GM12878 (cell line): ENCODE results near the gene LRP4. TPM values are rescaled to one million over a fixed set of nuclear protein-coding genes. Genes with fewer than 3 reads are reported as not detected.

ENCODE experiments used
- BHLHE40 ChIP-seq, 2 experiments: fragments of 450-650 bp in 1 of 2; IDR thresholded peaks; 2 replicates each; pipeline ENCODE4 v1.6.1; 2011 to 2017; ENCODE audit warnings: low read depth in 2 of 2, borderline replicate concordance in 1 of 2, improper control_type of control experiment in 1 of 2, low read length in 1 of 2, mild to moderate bottlenecking in 1 of 2
- FOS ChIP-seq: IDR thresholded peaks from 3 replicates; pipeline ENCODE4 v1.6.1; 2011; ENCODE audit warnings: borderline replicate concordance; ENCODE audit not compliant: insufficient read length; ENCODE audit errors: extremely low read depth
- FOXM1 ChIP-seq: IDR thresholded peaks from 2 replicates; pipeline ENCODE4 v1.6.1; 2012; ENCODE audit warnings: low read depth, mild to moderate bottlenecking, inconsistent platforms, low read length, moderate library complexity
- IKZF1 ChIP-seq: fragments of 450-650 bp; conservative IDR thresholded peaks from 2 replicates; pipeline ENCODE4 v1.6.1; 2017; ENCODE audit warnings: antibody characterized with exemption, mild to moderate bottlenecking
- LARP7 ChIP-seq: fragments of 450-650 bp; IDR thresholded peaks from 2 replicates; pipeline ENCODE4 v1.6.1; 2017; ENCODE audit warnings: mild to moderate bottlenecking
- MAX ChIP-seq: IDR thresholded peaks from 2 replicates; pipeline ENCODE4 v1.6.1; 2012; ENCODE audit warnings: low read depth, low read length, improper control_type of control experiment
- MXI1 ChIP-seq: fragments of 150-350 bp; IDR thresholded peaks from 2 replicates; pipeline ENCODE4 v1.6.1; 2011; ENCODE audit warnings: low read depth, mild to moderate bottlenecking, inconsistent platforms, low read length, improper control_type of control experiment
- MYB ChIP-seq: fragments of 150-350 bp; IDR thresholded peaks from 2 replicates; pipeline ENCODE4 v1.6.1; 2014; ENCODE audit warnings: mild to moderate bottlenecking, low read depth, low read length, borderline replicate concordance
- MYC ChIP-seq: IDR thresholded peaks from 2 replicates; pipeline ENCODE4 v1.6.1; 2011; ENCODE audit warnings: mild to moderate bottlenecking, low read length, moderate library complexity, inconsistent platforms; ENCODE audit not compliant: insufficient read depth, insufficient replicate concordance, insufficient read length, severe bottlenecking
- POLR2A ChIP-seq: IDR thresholded peaks from 2 replicates; pipeline ENCODE4 v1.6.1; 2011; ENCODE audit warnings: low read depth, mild to moderate bottlenecking, low read length
- RFX5 ChIP-seq: IDR thresholded peaks from 2 replicates; pipeline ENCODE4 v1.6.1; 2011; ENCODE audit warnings: low read depth, low read length, improper control_type of control experiment
- RUNX3 ChIP-seq: IDR thresholded peaks from 2 replicates; pipeline ENCODE4 v1.6.1; 2012; ENCODE audit warnings: low read length, inconsistent platforms
- SMARCA5 ChIP-seq: fragments of 450-650 bp; IDR thresholded peaks from 2 replicates; pipeline ENCODE4 v1.6.1; 2017; ENCODE audit warnings: mild to moderate bottlenecking
- SMC3 ChIP-seq: IDR thresholded peaks from 2 replicates; pipeline ENCODE4 v1.6.1; 2011; ENCODE audit warnings: low read length, improper control_type of control experiment, borderline replicate concordance
- SP1 ChIP-seq: IDR thresholded peaks from one replicate; pipeline ENCODE4 v1.6.1; 2011; ENCODE audit warnings: low read depth, low read length
- TAF1 ChIP-seq: IDR thresholded peaks from 2 replicates; pipeline ENCODE4 v1.6.1; 2011; ENCODE audit warnings: mild to moderate bottlenecking, low read depth, low read length, borderline replicate concordance
- TCF7 ChIP-seq: IDR thresholded peaks from 2 replicates; pipeline ENCODE4 v1.6.1; 2014; ENCODE audit warnings: antibody characterized with exemption, borderline replicate concordance
- YY1 ChIP-seq: IDR thresholded peaks from 2 replicates; pipeline ENCODE4 v1.6.1; 2011; ENCODE audit warnings: low read depth, mild to moderate bottlenecking, low read length
- ZSCAN29 ChIP-seq: fragments of 450-650 bp; IDR thresholded peaks from 2 replicates; pipeline ENCODE4 v1.6.1; 2017; ENCODE audit warnings: mild to moderate bottlenecking, moderate library complexity
- polyA plus RNA-seq, 11 experiments: library from polyadenylated mRNA; depleted of rRNA in 4 of 11; unstranded in 6 of 11; stranded (reverse) in 5 of 11; fragments of >200 nt; fragmentation: Nextera tagmentation in 4 of 11; fragmentation: Illumina TruSeq in 1 of 11; extraction: Ambion mirVana in 4 of 11; extraction: Trizol in 1 of 11; gene quantifications; 1 replicate in 1 of 11; 2 replicates in 10 of 11; pipeline versions ENCODE4 v1.2.1 to v1.2.3, GENCODE V29; 2011 to 2016; ENCODE audit warnings: inconsistent platforms in 2 of 11, missing spikeins in 2 of 11, low read depth in 1 of 11
- total RNA-seq, 4 experiments: library from RNA; depleted of rRNA in 3 of 4; stranded (reverse); fragments of >200 nt in 3 of 4; fragmentation: Illumina TruSeq in 1 of 4; extraction: Trizol in 1 of 4; gene quantifications; 2 replicates each; pipeline versions ENCODE4 v1.2.1 to v1.2.3, GENCODE V29; 2013 to 2021
- TF ChIP-seq, protein P1 (sequence below): fragments of 450-650 bp; formaldehyde crosslinking; IDR thresholded peaks from 2 replicates; pipeline ENCODE4 v1.4.0; 2020; ENCODE audit warnings: mild to moderate bottlenecking, moderate library complexity
- TF ChIP-seq, protein P2 (sequence below): fragments of 450-650 bp; IDR thresholded peaks from 2 replicates; pipeline ENCODE4 v1.6.1; 2014; ENCODE audit warnings: mild to moderate bottlenecking

LRP4 gene
- total and polyA plus RNA-seq, 10 of the 15 experiments (the other 5 are each of a cell fraction or from before 2014, with no cell fraction given), result under 0.01 to 0.06 (median 0.03) TPM; not detected in 6

DNA sequence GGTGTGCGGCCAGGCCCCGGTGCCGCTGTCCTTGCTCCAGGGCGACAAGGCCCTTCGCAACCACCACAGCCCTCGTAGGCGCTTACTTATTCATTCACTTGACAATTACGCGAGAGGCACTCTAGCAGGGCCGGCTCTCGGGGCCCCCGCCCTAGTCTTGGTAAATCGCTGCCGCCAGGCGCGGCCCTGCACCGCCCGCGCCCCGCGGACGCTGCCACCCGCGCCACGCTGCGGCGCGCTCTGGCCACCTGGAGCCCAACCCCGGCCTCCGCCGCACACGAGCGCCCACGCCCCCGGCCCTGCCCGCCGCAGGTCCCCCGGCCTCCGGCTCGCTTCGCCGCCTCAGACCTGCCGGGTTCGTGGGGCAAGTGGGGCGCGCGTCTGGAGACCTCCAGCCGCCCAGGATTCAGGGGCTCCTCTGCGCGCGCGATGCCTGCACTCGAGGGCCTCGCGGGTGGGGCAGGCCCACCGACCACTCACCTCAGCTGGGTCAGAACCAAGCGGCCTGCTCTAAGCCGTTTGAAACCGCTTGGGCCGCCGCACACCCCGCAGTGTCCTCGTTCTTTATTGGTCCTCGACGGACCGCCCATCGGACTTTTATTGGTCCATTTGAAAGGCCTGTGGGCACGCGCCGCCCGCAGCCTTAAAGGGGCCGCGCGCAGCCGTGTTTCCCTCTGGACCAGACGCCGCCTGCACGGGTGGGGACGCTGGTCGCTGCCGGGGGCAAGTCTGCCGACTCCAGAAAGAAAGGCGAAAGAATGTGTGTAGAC, 72.4 kb downstream of the LRP4 start, which contains the start of gene CKAP5 (continued):
- 0 out of 2 replicates have a peak, but pooled peaks have one; percentile 43 for TF ChIP-seq MYB
- peak; percentile 10 for TF ChIP-seq MYC
- no peak for TF ChIP-seq RFX5
- TF ChIP-seq, protein P1, sequence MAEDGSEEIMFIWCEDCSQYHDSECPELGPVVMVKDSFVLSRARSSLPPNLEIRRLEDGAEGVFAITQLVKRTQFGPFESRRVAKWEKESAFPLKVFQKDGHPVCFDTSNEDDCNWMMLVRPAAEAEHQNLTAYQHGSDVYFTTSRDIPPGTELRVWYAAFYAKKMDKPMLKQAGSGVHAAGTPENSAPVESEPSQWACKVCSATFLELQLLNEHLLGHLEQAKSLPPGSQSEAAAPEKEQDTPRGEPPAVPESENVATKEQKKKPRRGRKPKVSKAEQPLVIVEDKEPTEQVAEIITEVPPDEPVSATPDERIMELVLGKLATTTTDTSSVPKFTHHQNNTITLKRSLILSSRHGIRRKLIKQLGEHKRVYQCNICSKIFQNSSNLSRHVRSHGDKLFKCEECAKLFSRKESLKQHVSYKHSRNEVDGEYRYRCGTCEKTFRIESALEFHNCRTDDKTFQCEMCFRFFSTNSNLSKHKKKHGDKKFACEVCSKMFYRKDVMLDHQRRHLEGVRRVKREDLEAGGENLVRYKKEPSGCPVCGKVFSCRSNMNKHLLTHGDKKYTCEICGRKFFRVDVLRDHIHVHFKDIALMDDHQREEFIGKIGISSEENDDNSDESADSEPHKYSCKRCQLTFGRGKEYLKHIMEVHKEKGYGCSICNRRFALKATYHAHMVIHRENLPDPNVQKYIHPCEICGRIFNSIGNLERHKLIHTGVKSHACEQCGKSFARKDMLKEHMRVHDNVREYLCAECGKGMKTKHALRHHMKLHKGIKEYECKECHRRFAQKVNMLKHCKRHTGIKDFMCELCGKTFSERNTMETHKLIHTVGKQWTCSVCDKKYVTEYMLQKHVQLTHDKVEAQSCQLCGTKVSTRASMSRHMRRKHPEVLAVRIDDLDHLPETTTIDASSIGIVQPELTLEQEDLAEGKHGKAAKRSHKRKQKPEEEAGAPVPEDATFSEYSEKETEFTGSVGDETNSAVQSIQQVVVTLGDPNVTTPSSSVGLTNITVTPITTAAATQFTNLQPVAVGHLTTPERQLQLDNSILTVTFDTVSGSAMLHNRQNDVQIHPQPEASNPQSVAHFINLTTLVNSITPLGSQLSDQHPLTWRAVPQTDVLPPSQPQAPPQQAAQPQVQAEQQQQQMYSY (CRISPR knock-in tag), result no peak
- TF ChIP-seq FOXM1, result peak; percentile 89
- peak; percentile 87 for TF ChIP-seq LARP7
- peak; percentile 87 for TF ChIP-seq RUNX3
- peak; percentile 76 to 91; a peak in 3 of 4 replicates for TF ChIP-seq BHLHE40 (IDR thresholded peaks at IDR 0.05; ENCODE audit: borderline replicate concordance in 1 of 2, low read depth in 2 of 2, low read length in 1 of 2)
- TF ChIP-seq MXI1, result peak; percentile 86
- peak; percentile 90 for TF ChIP-seq POLR2A
- peak; percentile 99 for TF ChIP-seq SP1
- no peak for TF ChIP-seq SMC3
- TF ChIP-seq ZSCAN29, result peak; percentile 36; the same call in 1 of the 2 replicates
- TF ChIP-seq IKZF1, result peak; percentile 78
- TF ChIP-seq MAX, result peak; percentile 85
- TF ChIP-seq, protein P2, sequence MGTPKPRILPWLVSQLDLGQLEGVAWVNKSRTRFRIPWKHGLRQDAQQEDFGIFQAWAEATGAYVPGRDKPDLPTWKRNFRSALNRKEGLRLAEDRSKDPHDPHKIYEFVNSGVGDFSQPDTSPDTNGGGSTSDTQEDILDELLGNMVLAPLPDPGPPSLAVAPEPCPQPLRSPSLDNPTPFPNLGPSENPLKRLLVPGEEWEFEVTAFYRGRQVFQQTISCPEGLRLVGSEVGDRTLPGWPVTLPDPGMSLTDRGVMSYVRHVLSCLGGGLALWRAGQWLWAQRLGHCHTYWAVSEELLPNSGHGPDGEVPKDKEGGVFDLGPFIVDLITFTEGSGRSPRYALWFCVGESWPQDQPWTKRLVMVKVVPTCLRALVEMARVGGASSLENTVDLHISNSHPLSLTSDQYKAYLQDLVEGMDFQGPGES, result peak; percentile 79
- TF ChIP-seq TAF1, result 0 out of 2 replicates have a peak, but pooled peaks have one; percentile 51
- peak; percentile 38; the same call in 1 of the 2 replicates for TF ChIP-seq YY1
- 0 out of 2 replicates have a peak, but pooled peaks have one; percentile 32 for TF ChIP-seq SMARCA5
- no peak for TF ChIP-seq TCF7
- TF ChIP-seq FOS, result peak; percentile 83
